HepG2 (cell line): ENCODE results near the gene TRAPPC3. TPM values are rescaled to one million over a fixed set of nuclear protein-coding genes. Genes with fewer than 3 reads are reported as not detected.

ENCODE experiments used
- AHR ChIP-seq: IDR thresholded peaks from 2 replicates; pipeline ENCODE4 v1.6.1; 2018; ENCODE audit warnings: missing genetic modification reagents, missing compliant biosample characterization
- ATAD3A ChIP-seq: sonication (generic); formaldehyde crosslinking; IDR thresholded peaks from 2 replicates; pipeline ENCODE4 v1.4.0; 2020; ENCODE audit warnings: missing genetic modification reagents
- CREB3 ChIP-seq: sonication (generic); formaldehyde crosslinking; IDR thresholded peaks from 2 replicates; pipeline ENCODE4 v1.5.0; 2020; ENCODE audit warnings: missing genetic modification reagents
- FOXM1 ChIP-seq: sonication (generic); formaldehyde crosslinking; IDR thresholded peaks from 2 replicates; pipeline ENCODE4 v1.5.0; 2020; ENCODE audit warnings: missing genetic modification reagents
- HDAC1 ChIP-seq: sonication (generic); formaldehyde crosslinking; IDR thresholded peaks from 2 replicates; pipeline ENCODE4 v1.5.1; 2020; ENCODE audit warnings: mild to moderate bottlenecking, missing genetic modification reagents
- IRX3 ChIP-seq: sonication (generic); formaldehyde crosslinking; IDR thresholded peaks from 2 replicates; pipeline ENCODE4 v1.8.1; 2023; ENCODE audit warnings: mild to moderate bottlenecking, low read depth, missing genetic modification reagents, borderline replicate concordance
- KDM5A ChIP-seq: fragments of 200-600 bp; sonication (generic); IDR thresholded peaks from 2 replicates; pipeline ENCODE4 v1.7.0; 2018; ENCODE audit warnings: antibody characterized with exemption, mild to moderate bottlenecking, low read length, borderline replicate concordance
- SMAD1 ChIP-seq: sonication (generic); formaldehyde crosslinking; IDR thresholded peaks from 2 replicates; pipeline ENCODE4 v1.4.0; 2020; ENCODE audit warnings: missing genetic modification reagents, low read depth, mild to moderate bottlenecking, borderline replicate concordance
- THAP11 ChIP-seq: IDR thresholded peaks from 2 replicates; pipeline ENCODE4 v1.6.1; 2016; ENCODE audit warnings: missing biosample characterization, missing genetic modification reagents
- ZBTB40 ChIP-seq, 2 experiments: fragments of 450-650 bp in 1 of 2; sonication (generic) in 1 of 2; formaldehyde crosslinking in 1 of 2; IDR thresholded peaks; 2 replicates each; pipeline versions ENCODE4 v1.6.1 to v1.8.0; 2016 to 2022; ENCODE audit warnings: antibody characterized with exemption in 1 of 2, mild to moderate bottlenecking in 1 of 2, missing genetic modification reagents in 1 of 2
- ZNF354B ChIP-seq: sonication (generic); formaldehyde crosslinking; IDR thresholded peaks from 2 replicates; pipeline ENCODE4 v1.8.0; 2022; ENCODE audit warnings: mild to moderate bottlenecking, missing genetic modification reagents
- ZNF674 ChIP-seq: sonication (generic); formaldehyde crosslinking; IDR thresholded peaks from 2 replicates; pipeline ENCODE4 v1.5.0; 2020; ENCODE audit warnings: low read depth, mild to moderate bottlenecking, missing genetic modification reagents
- ZNF781 ChIP-seq: sonication (generic); formaldehyde crosslinking; IDR thresholded peaks from 2 replicates; pipeline ENCODE4 v1.5.1; 2020; ENCODE audit warnings: borderline replicate concordance, mild to moderate bottlenecking, missing genetic modification reagents; ENCODE audit errors: not compliant biosample characterization
- polyA plus RNA-seq, 8 experiments: library from polyadenylated mRNA; depleted of rRNA in 3 of 8; stranded (reverse) in 7 of 8; unstranded in 1 of 8; fragments of >200 nt; fragmentation: Illumina TruSeq in 4 of 8; extraction: Trizol in 4 of 8; gene quantifications; 2 replicates each; pipeline versions ENCODE4 v1.2.1 to v1.2.3, GENCODE V29; 2011 to 2016; ENCODE audit warnings: low read depth in 4 of 8, missing spikeins in 1 of 8, mixed read lengths in 1 of 8; ENCODE audit not compliant: insufficient read depth in 1 of 8
- total RNA-seq, 5 experiments: library from RNA; depleted of rRNA; stranded (reverse); fragments of >200 nt; fragmentation: Illumina TruSeq; extraction: Trizol; gene quantifications; 2 replicates each; pipeline ENCODE4 v1.2.3, GENCODE V29; 2016; ENCODE audit warnings: low read depth in 1 of 5
- TF ChIP-seq, protein P1 (sequence below): sonication (generic); formaldehyde crosslinking; IDR thresholded peaks from 2 replicates; pipeline ENCODE4 v1.9.0; 2021; ENCODE audit warnings: missing genetic modification reagents, borderline replicate concordance

Gene TRAPPC3
- total and polyA plus RNA-seq, 2 of the 13 experiments (the other 11 are each of a cell fraction or from before 2014, with no cell fraction given): 53.7 to 62.4 TPM

- TF ChIP-seq SMAD1 (CRISPR knock-in tag): no peak
- TF ChIP-seq AHR (CRISPR knock-in tag): no peak
- no peak for TF ChIP-seq IRX3 (CRISPR knock-in tag)
- no peak for TF ChIP-seq ZBTB40 (IDR thresholded peaks at IDR 0.05)
- no peak; the same call in 1 of the 2 replicates for TF ChIP-seq ZBTB40 (CRISPR knock-in tag; IDR thresholded peaks at IDR 0.05)
- no peak for TF ChIP-seq ZNF674 (CRISPR knock-in tag)
- TF ChIP-seq CREB3 (CRISPR knock-in tag): no peak
- TF ChIP-seq ATAD3A (CRISPR knock-in tag): no peak
- TF ChIP-seq THAP11 (CRISPR knock-in tag): no peak; the same call in 1 of the 2 replicates
- TF ChIP-seq ZNF354B (CRISPR knock-in tag): no peak
- no peak for TF ChIP-seq ZNF781
- TF ChIP-seq FOXM1 (CRISPR knock-in tag): no peak
- peak; percentile 52; the same call in 1 of the 2 replicates for TF ChIP-seq HDAC1
- TF ChIP-seq, protein P1, sequence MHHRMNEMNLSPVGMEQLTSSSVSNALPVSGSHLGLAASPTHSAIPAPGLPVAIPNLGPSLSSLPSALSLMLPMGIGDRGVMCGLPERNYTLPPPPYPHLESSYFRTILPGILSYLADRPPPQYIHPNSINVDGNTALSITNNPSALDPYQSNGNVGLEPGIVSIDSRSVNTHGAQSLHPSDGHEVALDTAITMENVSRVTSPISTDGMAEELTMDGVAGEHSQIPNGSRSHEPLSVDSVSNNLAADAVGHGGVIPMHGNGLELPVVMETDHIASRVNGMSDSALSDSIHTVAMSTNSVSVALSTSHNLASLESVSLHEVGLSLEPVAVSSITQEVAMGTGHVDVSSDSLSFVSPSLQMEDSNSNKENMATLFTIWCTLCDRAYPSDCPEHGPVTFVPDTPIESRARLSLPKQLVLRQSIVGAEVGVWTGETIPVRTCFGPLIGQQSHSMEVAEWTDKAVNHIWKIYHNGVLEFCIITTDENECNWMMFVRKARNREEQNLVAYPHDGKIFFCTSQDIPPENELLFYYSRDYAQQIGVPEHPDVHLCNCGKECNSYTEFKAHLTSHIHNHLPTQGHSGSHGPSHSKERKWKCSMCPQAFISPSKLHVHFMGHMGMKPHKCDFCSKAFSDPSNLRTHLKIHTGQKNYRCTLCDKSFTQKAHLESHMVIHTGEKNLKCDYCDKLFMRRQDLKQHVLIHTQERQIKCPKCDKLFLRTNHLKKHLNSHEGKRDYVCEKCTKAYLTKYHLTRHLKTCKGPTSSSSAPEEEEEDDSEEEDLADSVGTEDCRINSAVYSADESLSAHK (CRISPR knock-in tag): no peak
- TF ChIP-seq KDM5A: no peak; the same call in 1 of the 2 replicates
Observed at GRCh38 chr1:36155408-36156328, 6.4 kb upstream of the TRAPPC3 start, which contains the start of gene MAP7D1 (continued).
